Temporal lobe (tissue), 2 donors: Measurements from ENCODE around the gene SEPTIN1. TPM values are rescaled to one million over a fixed set of nuclear protein-coding genes. Genes with fewer than 3 reads are reported as not detected.

Source experiments
- small RNA-seq: library from RNA; depleted of rRNA; stranded (forward); fragments of <200 nt; gene quantifications from one replicate; pipeline ENCODE3, GENCODE V24; 2014; ENCODE audit warnings: low replicate concordance
- total RNA-seq: library from RNA; depleted of rRNA; stranded (reverse); fragments of >200 nt; gene quantifications from one replicate; pipeline ENCODE4 v1.2.3, GENCODE V29; 2014

The SEPTIN1 gene
- total RNA-seq, 1 donor from 2014 or later: 0.74 TPM

Small RNAs within 50 kb of the gene (small RNA-seq; reads per million reads assigned to genes)
- gene RF00406: 0.21 reads per million

Other genes with a start within 250 kb of the SEPTIN1 start
- 19.2 TPM for gene CORO1A, start 199.0 kb downstream of the SEPTIN1 start, total RNA-seq
- 11.8 TPM for gene BOLA2B, start 188.9 kb downstream of the SEPTIN1 start, total RNA-seq
- gene SLX1A, start 188.7 kb downstream of the SEPTIN1 start, total RNA-seq: 10.1 TPM
- 2.7 TPM for gene SULT1A3, start 183.3 kb downstream of the SEPTIN1 start, total RNA-seq
- gene NPIPB13, start 134.1 kb downstream of the SEPTIN1 start, total RNA-seq: 1.7 TPM
- 38.6 TPM for gene CD2BP2, start 27.3 kb downstream of the SEPTIN1 start, total RNA-seq
- gene TBC1D10B, start 12.1 kb downstream of the SEPTIN1 start, total RNA-seq: 28.8 TPM
- not detected for gene MYL11, start 7.8 kb downstream of the SEPTIN1 start, total RNA-seq
- gene ZNF48, start 12.9 kb upstream of the SEPTIN1 start, total RNA-seq: 20.4 TPM
- gene ZNF771, start 25.0 kb upstream of the SEPTIN1 start, total RNA-seq: 5.4 TPM
- 36.1 TPM for gene DCTPP1, start 47.5 kb upstream of the SEPTIN1 start, total RNA-seq
- 12.0 TPM for gene SEPHS2, start 63.3 kb upstream of the SEPTIN1 start, total RNA-seq
- 1.2 TPM for gene ITGAL, start 90.2 kb upstream of the SEPTIN1 start, total RNA-seq
- gene ZNF768, start 144.0 kb upstream of the SEPTIN1 start, total RNA-seq: 16.5 TPM
- 8.6 TPM for gene ZNF747, start 152.3 kb upstream of the SEPTIN1 start, total RNA-seq
- 9.1 TPM for gene ZNF764, start 175.8 kb upstream of the SEPTIN1 start, total RNA-seq
- 7.4 TPM for gene ZNF688, start 189.2 kb upstream of the SEPTIN1 start, total RNA-seq
- gene ZNF785, start 203.1 kb upstream of the SEPTIN1 start, total RNA-seq: 13.5 TPM
- gene ZNF689, start 227.8 kb upstream of the SEPTIN1 start, total RNA-seq: 8.1 TPM